Ramos (cell line): ENCODE results near the gene KCNN3.

ENCODE experiments used
- in situ Hi-C: fragments of 300-500 bp; cut with MboI; formaldehyde crosslinking; loops from one replicate; pipeline ENCODE4 v1.14.3; 2022; ENCODE audit warnings: low sequenced_read_pairs; ENCODE audit not compliant: unreplicated experiment

The KCNN3 gene

DNA sequence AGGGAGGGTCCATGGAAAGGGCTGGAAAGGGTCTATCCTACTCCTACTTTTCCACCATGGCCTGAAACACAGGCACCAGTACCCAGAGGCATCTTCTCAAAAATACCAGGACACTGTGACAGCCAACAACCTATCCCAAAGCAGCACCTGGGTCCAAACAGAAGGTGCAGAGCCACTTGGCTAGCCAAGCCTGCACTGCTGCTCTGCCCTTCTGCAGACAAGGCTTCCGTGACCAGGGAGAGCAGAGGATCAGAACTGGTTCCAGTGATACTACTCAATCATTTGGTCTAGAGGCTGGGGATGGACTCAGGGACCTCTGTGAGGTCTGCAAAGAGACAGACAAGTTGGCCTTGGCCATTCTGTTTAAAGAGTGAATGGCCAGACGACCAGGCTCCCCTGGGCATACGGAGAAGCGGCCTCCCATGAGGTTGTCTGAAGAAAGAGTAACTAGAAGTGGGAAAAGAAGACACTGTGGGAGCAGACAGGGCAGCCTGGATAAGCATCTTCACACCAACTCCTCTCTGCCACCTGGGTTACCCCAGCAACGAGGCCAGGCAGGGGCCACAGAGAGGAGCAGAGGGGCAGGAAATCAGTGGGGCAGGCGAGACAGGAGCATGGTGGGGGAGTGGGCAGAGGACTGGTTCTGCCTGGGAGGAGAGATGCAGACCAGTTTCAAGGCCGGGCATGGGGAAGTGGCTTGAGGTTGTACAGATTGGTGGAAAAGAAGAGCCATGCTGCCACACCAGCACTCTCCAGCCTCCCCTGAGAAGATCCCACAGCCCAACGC is 5.7 kb downstream of the KCNN3 start:
- in situ Hi-C loops = loop anchor here (25.0 kb wide), 1 partner anchor 1623 kb away; no protein-coding TSS in a partner anchor

GRCh38 chr1:154863315-154864174 is 6.5 kb downstream of the KCNN3 start:
- in situ Hi-C loops = loop anchor here (25.0 kb wide), 1 partner anchor 1624 kb away; no protein-coding TSS in a partner anchor

GRCh38 chr1:154862907-154863306 is 7.2 kb downstream of the KCNN3 start:
- in situ Hi-C loops = loop anchor here (25.0 kb wide), 1 partner anchor 1624 kb away; no protein-coding TSS in a partner anchor

GRCh38 chr1:154861607-154862094 is 8.4 kb downstream of the KCNN3 start:
- in situ Hi-C loops = loop anchor here (25.0 kb wide), 1 partner anchor 1626 kb away; no protein-coding TSS in a partner anchor

DNA sequence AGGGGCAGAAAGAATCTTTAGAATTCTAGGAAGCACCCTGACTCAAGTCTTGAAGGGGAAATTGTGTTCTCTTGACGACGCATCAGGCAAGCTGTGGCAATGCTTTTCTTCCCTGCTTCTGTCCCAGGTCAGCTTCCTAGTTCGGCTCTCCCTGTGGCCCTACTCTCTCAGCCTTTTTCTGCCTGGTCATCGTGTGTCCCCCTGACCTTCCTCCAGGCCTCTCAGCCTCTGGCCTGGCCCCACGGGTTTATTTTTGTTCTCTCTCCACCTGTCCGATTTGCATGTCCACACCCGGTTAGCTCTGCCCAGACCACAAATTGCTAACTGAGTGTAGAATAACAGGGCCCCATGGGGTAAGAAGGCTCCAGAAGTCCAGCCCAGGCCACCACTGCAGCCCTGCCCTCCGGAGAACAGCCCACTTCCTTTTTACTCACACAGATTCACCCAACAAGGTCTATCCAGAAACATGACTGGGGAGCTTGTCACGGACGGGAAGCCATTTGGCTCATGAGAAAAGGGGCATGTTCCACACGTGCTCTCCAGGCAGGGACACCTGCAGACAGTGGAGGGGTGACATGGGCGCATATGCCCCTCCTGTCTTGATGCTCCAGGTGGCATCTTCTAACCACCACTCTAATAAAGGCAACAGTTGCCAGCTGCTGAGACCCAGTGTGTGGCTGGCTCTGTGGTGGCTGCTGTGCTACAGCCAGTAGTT is 9.8 kb downstream of the KCNN3 start:
- in situ Hi-C loops = loop anchor here (25.0 kb wide), 1 partner anchor 1627 kb away; no protein-coding TSS in a partner anchor

GRCh38 chr1:154859786-154860155 is 10.3 kb downstream of the KCNN3 start:
- in situ Hi-C loops = loop anchor here (25.0 kb wide), 1 partner anchor 1628 kb away; no protein-coding TSS in a partner anchor

- in situ Hi-C loops = loop anchor here (25.0 kb wide), 1 partner anchor 1628 kb away; no protein-coding TSS in a partner anchor
These were observed 10.8 kb downstream of the KCNN3 start for GRCh38 chr1:154859151-154859785.

- in situ Hi-C loops = loop anchor here (25.0 kb wide), 1 partner anchor 1630 kb away; no protein-coding TSS in a partner anchor
These were observed 12.5 kb downstream of the KCNN3 start for GRCh38 chr1:154857441-154858215.

- in situ Hi-C loops = loop anchor here (25.0 kb wide), 1 partner anchor 1630 kb away; no protein-coding TSS in a partner anchor
These were observed 13.1 kb downstream of the KCNN3 start for GRCh38 chr1:154857022-154857421.

DNA sequence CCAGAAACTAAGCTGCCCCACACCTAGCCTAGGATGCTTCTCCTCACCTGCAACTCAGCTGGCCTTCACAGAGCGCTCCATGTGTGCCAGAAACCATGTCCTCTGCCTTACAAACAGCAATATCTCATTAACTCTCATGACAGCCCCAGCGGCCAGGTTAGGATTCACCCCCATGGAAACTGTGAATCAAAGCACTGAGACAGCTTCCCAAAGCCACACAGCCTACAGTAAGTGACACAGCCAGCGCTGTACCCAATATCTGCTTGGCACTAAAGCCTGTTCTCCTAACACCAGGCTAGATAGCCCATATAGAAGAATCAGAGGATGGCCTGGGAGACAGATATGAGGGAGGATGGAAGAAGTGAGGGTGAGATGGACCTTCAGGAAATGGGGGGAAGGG is 13.5 kb downstream of the KCNN3 start:
- in situ Hi-C loops = loop anchor here (25.0 kb wide), 1 partner anchor 1631 kb away; no protein-coding TSS in a partner anchor

DNA sequence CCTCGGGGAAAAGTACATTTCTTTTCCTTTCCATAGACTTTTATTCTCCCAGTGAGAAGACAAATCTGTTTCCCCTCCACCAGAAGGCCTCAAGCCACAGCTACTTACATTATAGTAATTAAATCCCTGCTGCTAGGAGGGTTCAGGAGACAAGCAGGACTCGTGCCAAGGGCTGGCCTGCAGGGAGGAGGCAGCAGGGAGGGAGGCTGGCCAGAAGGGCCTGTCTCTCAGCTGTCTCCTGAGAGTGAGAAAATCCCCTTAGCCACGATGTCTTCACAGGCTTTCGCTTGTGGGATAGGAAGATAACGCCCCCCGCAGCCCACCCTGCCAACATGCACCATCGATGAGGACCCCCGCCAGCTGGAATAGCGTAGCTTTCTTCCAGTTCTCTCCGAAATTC is 14.0 kb downstream of the KCNN3 start:
- in situ Hi-C loops = loop anchor here (25.0 kb wide), 1 partner anchor 1631 kb away; no protein-coding TSS in a partner anchor

DNA sequence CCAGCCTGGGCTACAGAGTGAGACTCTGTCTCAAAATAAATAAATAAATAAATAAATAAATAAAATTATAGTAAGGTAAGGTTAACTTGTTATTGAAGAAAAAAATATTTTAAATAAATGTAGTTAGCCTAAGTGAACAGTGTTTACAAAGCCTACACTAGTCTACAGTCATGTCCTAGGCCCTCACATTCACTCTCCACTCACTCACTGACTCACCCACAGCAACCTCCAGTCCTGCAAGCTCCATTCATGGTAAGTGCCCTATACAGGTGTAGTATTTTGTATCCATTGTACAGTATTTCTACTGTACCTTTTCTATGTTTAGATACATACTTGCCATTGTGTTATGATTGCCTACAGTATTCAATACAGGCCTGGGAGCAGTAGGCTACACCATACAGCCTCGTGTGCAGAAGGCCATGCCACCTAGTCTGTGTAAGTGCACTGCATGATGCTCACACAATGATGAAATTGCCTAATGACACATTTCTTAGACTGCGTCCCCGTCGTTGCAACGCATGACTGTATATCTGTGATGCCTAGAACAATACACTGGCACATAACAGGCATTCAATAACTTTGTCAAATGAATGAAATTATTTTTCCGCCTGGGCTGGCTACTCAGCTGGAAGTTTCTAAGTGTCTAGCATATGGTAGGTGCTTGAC is 14.8 kb downstream of the KCNN3 start:
- in situ Hi-C loops = loop anchor here (25.0 kb wide), 1 partner anchor 1632 kb away; no protein-coding TSS in a partner anchor

DNA sequence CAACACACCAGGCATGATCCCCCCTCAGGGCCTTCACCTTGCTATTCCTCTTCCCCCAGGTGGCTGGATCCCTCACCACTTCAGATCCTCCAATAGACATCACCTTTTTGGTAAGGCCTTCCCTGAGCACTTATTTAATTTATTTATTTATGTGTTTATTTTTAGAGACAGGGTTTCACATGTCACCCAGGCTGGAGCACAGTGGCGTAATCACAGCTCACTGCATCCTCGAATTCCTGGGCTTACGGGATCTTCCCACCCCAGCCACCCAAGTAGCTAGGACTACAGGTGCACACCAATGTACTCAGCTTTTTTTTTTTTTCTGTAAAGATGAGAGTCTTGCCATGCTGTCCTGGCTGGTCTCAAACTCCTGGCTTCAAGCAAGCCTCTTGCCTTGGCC is 17.2 kb downstream of the KCNN3 start:
- in situ Hi-C loops = loop anchor here (25.0 kb wide), 1 partner anchor 1634 kb away; no protein-coding TSS in a partner anchor

DNA sequence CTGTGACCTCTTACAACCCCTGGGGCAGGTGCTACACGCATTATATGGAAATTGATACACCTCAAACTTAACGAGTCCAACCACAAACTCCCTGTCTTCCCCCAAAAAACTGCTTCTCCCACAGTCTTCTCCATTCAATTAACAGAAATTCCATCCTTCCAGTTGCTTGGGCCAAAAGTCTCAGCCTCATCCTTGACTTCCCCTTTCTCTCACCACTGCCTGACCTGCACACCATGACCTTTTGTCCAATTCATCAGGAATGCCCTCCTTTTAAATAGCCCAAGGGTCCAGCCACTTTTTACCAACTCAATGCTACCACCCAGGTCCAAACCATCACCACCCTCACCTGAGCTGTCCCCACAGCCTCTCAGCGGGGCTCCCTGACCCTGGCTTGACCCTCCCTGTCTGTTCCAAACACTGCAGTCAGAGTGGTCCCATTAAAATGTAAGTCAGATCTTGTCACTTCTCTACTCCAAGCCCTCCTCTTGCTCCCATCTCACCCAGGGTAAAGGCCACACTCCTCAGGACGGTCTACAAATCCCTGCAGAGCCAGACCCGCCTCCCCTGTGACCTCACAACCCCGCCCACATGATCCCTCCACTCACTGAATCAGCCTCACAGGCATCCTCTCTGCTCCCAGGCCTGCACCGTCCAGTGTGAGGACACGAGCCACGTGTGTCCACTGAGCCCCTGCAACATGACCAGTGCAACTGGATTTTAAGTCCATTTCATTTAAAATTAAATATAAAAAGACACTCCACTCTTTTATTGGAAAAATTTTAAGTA is 18.5 kb downstream of the KCNN3 start:
- in situ Hi-C loops = loop anchor here (25.0 kb wide), 1 partner anchor 1636 kb away; no protein-coding TSS in a partner anchor

- in situ Hi-C loops = loop anchor here (25.0 kb wide), 1 partner anchor 1638 kb away; no protein-coding TSS in a partner anchor
These were observed 20.4 kb downstream of the KCNN3 start for GRCh38 chr1:154849645-154850131.

DNA sequence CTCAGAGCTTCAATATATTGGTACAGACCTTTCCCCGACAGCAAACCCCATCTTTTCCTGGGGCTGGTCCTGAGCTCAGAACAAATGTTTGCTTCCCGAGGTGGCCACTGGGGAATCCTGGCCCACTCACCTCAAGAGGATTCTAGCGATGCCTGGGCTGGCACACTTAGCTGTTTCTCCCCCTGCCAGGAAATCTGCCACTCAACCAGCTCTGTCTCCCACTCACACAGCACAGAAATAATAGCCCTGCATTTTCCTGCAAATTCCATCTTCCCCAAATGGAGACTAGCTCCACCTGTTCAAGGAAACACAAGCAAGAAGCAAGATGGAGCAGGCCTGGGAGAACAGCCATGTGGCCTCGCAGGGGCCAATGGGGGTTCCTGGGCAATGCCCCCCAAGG is 21.1 kb downstream of the KCNN3 start:
- in situ Hi-C loops = no loop called here

GRCh38 chr1:154847891-154848290 is 22.2 kb downstream of the KCNN3 start:
- in situ Hi-C loops = no loop called here
